ENCODE data around the gene SDCBP2.

- no peak for TF ChIP-seq CTCF (conservative IDR thresholded peaks at IDR 0.05; ENCODE audit: low read depth in 2 of 2)
- TF ChIP-seq, protein P1, sequence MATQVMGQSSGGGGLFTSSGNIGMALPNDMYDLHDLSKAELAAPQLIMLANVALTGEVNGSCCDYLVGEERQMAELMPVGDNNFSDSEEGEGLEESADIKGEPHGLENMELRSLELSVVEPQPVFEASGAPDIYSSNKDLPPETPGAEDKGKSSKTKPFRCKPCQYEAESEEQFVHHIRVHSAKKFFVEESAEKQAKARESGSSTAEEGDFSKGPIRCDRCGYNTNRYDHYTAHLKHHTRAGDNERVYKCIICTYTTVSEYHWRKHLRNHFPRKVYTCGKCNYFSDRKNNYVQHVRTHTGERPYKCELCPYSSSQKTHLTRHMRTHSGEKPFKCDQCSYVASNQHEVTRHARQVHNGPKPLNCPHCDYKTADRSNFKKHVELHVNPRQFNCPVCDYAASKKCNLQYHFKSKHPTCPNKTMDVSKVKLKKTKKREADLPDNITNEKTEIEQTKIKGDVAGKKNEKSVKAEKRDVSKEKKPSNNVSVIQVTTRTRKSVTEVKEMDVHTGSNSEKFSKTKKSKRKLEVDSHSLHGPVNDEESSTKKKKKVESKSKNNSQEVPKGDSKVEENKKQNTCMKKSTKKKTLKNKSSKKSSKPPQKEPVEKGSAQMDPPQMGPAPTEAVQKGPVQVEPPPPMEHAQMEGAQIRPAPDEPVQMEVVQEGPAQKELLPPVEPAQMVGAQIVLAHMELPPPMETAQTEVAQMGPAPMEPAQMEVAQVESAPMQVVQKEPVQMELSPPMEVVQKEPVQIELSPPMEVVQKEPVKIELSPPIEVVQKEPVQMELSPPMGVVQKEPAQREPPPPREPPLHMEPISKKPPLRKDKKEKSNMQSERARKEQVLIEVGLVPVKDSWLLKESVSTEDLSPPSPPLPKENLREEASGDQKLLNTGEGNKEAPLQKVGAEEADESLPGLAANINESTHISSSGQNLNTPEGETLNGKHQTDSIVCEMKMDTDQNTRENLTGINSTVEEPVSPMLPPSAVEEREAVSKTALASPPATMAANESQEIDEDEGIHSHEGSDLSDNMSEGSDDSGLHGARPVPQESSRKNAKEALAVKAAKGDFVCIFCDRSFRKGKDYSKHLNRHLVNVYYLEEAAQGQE (IDR thresholded peaks at IDR 0.05; ENCODE audit: unreplicated experiment), result no peak
- no peak for TF ChIP-seq POLR2AphosphoS5 (IDR thresholded peaks at IDR 0.05; ENCODE audit: low read depth)
- TF ChIP-seq CREB1 (CRISPR knock-in tag; IDR thresholded peaks at IDR 0.05; ENCODE audit: low read depth), result no peak
- no peak for TF ChIP-seq EZH2 (IDR thresholded peaks at IDR 0.05; ENCODE audit: low read depth, unreplicated experiment)
Measured at GRCh38 chr20:1377984-1378734, 49.2 kb upstream of the SDCBP2 start.

Data from GM23338 (cell line).